ENCODE results near the gene ANKHD1. TPM values are rescaled to one million over a fixed set of nuclear protein-coding genes. Genes with fewer than 3 reads are reported as not detected.
A peak's percentile ranks its signal among the peaks of the same experiment; 100 is the strongest.

The ANKHD1 gene
- polyA plus RNA-seq, 3 donors = 29.0 to 110 (median 43.6) TPM

- Histone ChIP-seq H3K9ac (ENCODE audit: insufficient read depth, low read length, poor library complexity, severe bottlenecking) (peak overlapping the region; percentile 92), H3K27ac (ENCODE audit: low read depth in 1 of 2, low read length in 2 of 2) (peak overlapping the region in 1 of 2 donors; percentile 94), H4K20me1 (ENCODE audit: insufficient read depth, low read length) (peaks cover 52% of the 10 kb centered on the region), H3K79me2 (ENCODE audit: insufficient read depth, low read length) (peaks cover 64% of the 10 kb centered on the region), H3K4me2 (replicated peaks; ENCODE audit: extremely low read depth, low read length, poor library complexity, severe bottlenecking) (peak overlapping the region; percentile 82), H3K36me3 (replicated peaks in 1 of 2; ENCODE audit: control insufficient read depth in 1 of 2, insufficient read depth in 2 of 2, low read length in 2 of 2) (peaks cover 22 to 33% of the 10 kb centered on the region in 2 donors), H3K9me3 (replicated peaks in 1 of 2; ENCODE audit: control insufficient read depth in 1 of 2, insufficient read depth in 1 of 2, low read length in 2 of 2) (no peaks in the 10 kb centered on the region), H3K4me3 (replicated peaks in 1 of 3; ENCODE audit: low read depth in 2 of 3, low read length in 3 of 3) (peak overlapping the region; percentile 82 to 88 (median 87)), H3K4me1 (ENCODE audit: control insufficient read depth in 1 of 2, insufficient read depth in 2 of 2, low read length in 2 of 2) (peaks cover 45 to 59% of the 10 kb centered on the region in 2 donors), H3K27me3 (ENCODE audit: control insufficient read depth in 2 of 2, insufficient read depth in 2 of 2, low read length in 2 of 2) (no peaks in the 10 kb centered on the region), H2AFZ (ENCODE audit: insufficient read depth, low read depth, low read length, poor library complexity, severe bottlenecking) (no peak overlapping the region)
- DNase-seq = peak in 1 of 3 donors; percentile 25
- TF ChIP-seq, protein P1, sequence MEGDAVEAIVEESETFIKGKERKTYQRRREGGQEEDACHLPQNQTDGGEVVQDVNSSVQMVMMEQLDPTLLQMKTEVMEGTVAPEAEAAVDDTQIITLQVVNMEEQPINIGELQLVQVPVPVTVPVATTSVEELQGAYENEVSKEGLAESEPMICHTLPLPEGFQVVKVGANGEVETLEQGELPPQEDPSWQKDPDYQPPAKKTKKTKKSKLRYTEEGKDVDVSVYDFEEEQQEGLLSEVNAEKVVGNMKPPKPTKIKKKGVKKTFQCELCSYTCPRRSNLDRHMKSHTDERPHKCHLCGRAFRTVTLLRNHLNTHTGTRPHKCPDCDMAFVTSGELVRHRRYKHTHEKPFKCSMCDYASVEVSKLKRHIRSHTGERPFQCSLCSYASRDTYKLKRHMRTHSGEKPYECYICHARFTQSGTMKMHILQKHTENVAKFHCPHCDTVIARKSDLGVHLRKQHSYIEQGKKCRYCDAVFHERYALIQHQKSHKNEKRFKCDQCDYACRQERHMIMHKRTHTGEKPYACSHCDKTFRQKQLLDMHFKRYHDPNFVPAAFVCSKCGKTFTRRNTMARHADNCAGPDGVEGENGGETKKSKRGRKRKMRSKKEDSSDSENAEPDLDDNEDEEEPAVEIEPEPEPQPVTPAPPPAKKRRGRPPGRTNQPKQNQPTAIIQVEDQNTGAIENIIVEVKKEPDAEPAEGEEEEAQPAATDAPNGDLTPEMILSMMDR (IDR thresholded peaks at IDR 0.05) = no peak
- H3K9me3 Mint-ChIP-seq = peaks cover 0 to 2% (median 0%) of the 10 kb centered on the region in 7 donors
- H3K4me1 Mint-ChIP-seq = peaks cover 55% of the 10 kb centered on the region
- H3K36me3 Mint-ChIP-seq = peaks cover 59 to 65% of the 10 kb centered on the region in 2 donors
- H3K4me3 Mint-ChIP-seq = peak overlapping the region; percentile 86 to 96
- intact Hi-C loops (cut with micrococcal nuclease) = loop anchor here in 1 of 2 donors (5.0 kb wide), 1 partner anchor 46 kb away; no protein-coding TSS in a partner anchor
- peak overlapping the region; percentile 89 to 99 (median 98) for H3K27ac Mint-ChIP-seq
- WGBS (ENCODE audit: insufficient coverage) = no CpG with 5 or more reads among the region's 1 CpG
- peaks cover 0 to 3% (median 0%) of the 10 kb centered on the region in 3 donors for H3K27me3 Mint-ChIP-seq (ENCODE audit: low read depth in 3 of 3)
These were observed 154.2 kb downstream of the ANKHD1 start for GRCh38 chr5:140555747-140556312.

- DNase-seq = peak in 2 of 3 donors; percentile 67 to 77
- TF ChIP-seq, protein P1 (IDR thresholded peaks at IDR 0.05) = no peak
- H3K27me3 Mint-ChIP-seq (ENCODE audit: low read depth in 3 of 3) = peaks cover 0 to 3% (median 0%) of the 10 kb centered on the region in 3 donors
- Histone ChIP-seq H3K4me3 (replicated peaks in 1 of 3; ENCODE audit: low read depth in 2 of 3, low read length in 3 of 3) (peak overlapping the region; percentile 82 to 88 (median 87)), H3K4me2 (replicated peaks; ENCODE audit: extremely low read depth, low read length, poor library complexity, severe bottlenecking) (peak overlapping the region; percentile 82), H4K20me1 (ENCODE audit: insufficient read depth, low read length) (peaks cover 49% of the 10 kb centered on the region), H2AFZ (ENCODE audit: insufficient read depth, low read depth, low read length, poor library complexity, severe bottlenecking) (no peak overlapping the region), H3K79me2 (ENCODE audit: insufficient read depth, low read length) (peaks cover 57% of the 10 kb centered on the region), H3K27me3 (ENCODE audit: control insufficient read depth in 2 of 2, insufficient read depth in 2 of 2, low read length in 2 of 2) (no peaks in the 10 kb centered on the region), H3K9me3 (replicated peaks in 1 of 2; ENCODE audit: control insufficient read depth in 1 of 2, insufficient read depth in 1 of 2, low read length in 2 of 2) (no peaks in the 10 kb centered on the region), H3K4me1 (ENCODE audit: control insufficient read depth in 1 of 2, insufficient read depth in 2 of 2, low read length in 2 of 2) (peaks cover 45 to 59% of the 10 kb centered on the region in 2 donors), H3K36me3 (replicated peaks in 1 of 2; ENCODE audit: control insufficient read depth in 1 of 2, insufficient read depth in 2 of 2, low read length in 2 of 2) (peaks cover 18 to 33% of the 10 kb centered on the region in 2 donors), H3K27ac (ENCODE audit: low read depth in 1 of 2, low read length in 2 of 2) (peak overlapping the region; percentile 88 to 94), H3K9ac (ENCODE audit: insufficient read depth, low read length, poor library complexity, severe bottlenecking) (peak overlapping the region; percentile 92)
- peak overlapping the region; percentile 89 to 99 (median 98) for H3K27ac Mint-ChIP-seq
- WGBS (ENCODE audit: insufficient coverage) = 20% methylated on average over 2 of the region's 6 CpGs
- peaks cover 0 to 2% (median 0%) of the 10 kb centered on the region in 7 donors for H3K9me3 Mint-ChIP-seq
- intact Hi-C loops (cut with micrococcal nuclease) = loop anchor here in 1 of 2 donors (5.0 kb wide), 1 partner anchor 46 kb away; no protein-coding TSS in a partner anchor
- peaks cover 54% of the 10 kb centered on the region for H3K4me1 Mint-ChIP-seq
- peaks cover 58 to 65% of the 10 kb centered on the region in 2 donors for H3K36me3 Mint-ChIP-seq
- peak overlapping the region; percentile 86 to 96 for H3K4me3 Mint-ChIP-seq
These were observed 154.8 kb downstream of the ANKHD1 start for GRCh38 chr5:140556438-140556837.

Measured in CD14-positive monocyte (primary cell).